Osteoblast (primary cell): Measurements from ENCODE around the gene RPL35A. TPM values are rescaled to one million over a fixed set of nuclear protein-coding genes. Genes with fewer than 3 reads are reported as not detected.

Experiments
- DNase-seq: peaks from one replicate; pipeline ENCODE4 v3.0.0; 2011; ENCODE audit warnings: low spot score, mixed read lengths; ENCODE audit not compliant: insufficient read length; ENCODE audit errors: missing footprints
- H2AFZ ChIP-seq: 2 replicates; pipeline ENCODE4 v1.6.0; 2011; ENCODE audit warnings: mild to moderate bottlenecking, low read length
- H3K27ac ChIP-seq: 2 replicates; pipeline ENCODE4 v1.5.1; 2011; ENCODE audit warnings: mild to moderate bottlenecking, low read depth, low read length, moderate library complexity
- H3K27me3 ChIP-seq: 2 replicates; pipeline ENCODE4 v1.6.0; 2012; ENCODE audit warnings: mild to moderate bottlenecking, control low read depth, inconsistent platforms, low read length, moderate library complexity; ENCODE audit not compliant: insufficient read depth
- H3K36me3 ChIP-seq: 2 replicates; pipeline ENCODE4 v1.5.1; 2011; ENCODE audit warnings: mild to moderate bottlenecking, low read length, control low read depth, moderate library complexity; ENCODE audit not compliant: insufficient read depth
- H3K4me1 ChIP-seq: 2 replicates; pipeline ENCODE4 v1.5.1; 2011; ENCODE audit warnings: mild to moderate bottlenecking, low read length, control low read depth, moderate library complexity; ENCODE audit not compliant: insufficient read depth
- H3K4me2 ChIP-seq: 2 replicates; pipeline ENCODE4 v1.6.0; 2011; ENCODE audit warnings: mild to moderate bottlenecking, low read length; ENCODE audit not compliant: insufficient read depth
- H3K4me3 ChIP-seq: fragments of 200-600 bp; sonication (generic); 3 replicates; pipeline ENCODE4 v1.5.1; 2012; ENCODE audit warnings: mild to moderate bottlenecking, low read length, inconsistent platforms; ENCODE audit not compliant: insufficient read depth
- H3K79me2 ChIP-seq: 2 replicates; pipeline ENCODE4 v1.6.0; 2012; ENCODE audit warnings: mild to moderate bottlenecking, low read length, control low read depth, inconsistent platforms; ENCODE audit not compliant: insufficient read depth
- H3K9me3 ChIP-seq: 2 replicates; pipeline ENCODE4 v1.5.1; 2011; ENCODE audit warnings: low read depth, low read length, control low read depth
- H4K20me1 ChIP-seq: 2 replicates; pipeline ENCODE4 v1.6.0; 2012; ENCODE audit warnings: mild to moderate bottlenecking, low read length, control low read depth; ENCODE audit not compliant: insufficient read depth
- CTCF ChIP-seq: IDR thresholded peaks from 2 replicates; pipeline ENCODE4 v1.5.1; 2011; ENCODE audit warnings: mild to moderate bottlenecking, low read depth, low read length, moderate library complexity; ENCODE audit errors: extremely low read depth
- total RNA-seq: library from RNA; depleted of rRNA; stranded (reverse); fragments of >200 nt; gene quantifications from 2 replicates; pipeline ENCODE4 v1.2.3, GENCODE V29; 2012

The RPL35A gene
- total RNA-seq, result 373 and 450 TPM in 2 replicates

DNA sequence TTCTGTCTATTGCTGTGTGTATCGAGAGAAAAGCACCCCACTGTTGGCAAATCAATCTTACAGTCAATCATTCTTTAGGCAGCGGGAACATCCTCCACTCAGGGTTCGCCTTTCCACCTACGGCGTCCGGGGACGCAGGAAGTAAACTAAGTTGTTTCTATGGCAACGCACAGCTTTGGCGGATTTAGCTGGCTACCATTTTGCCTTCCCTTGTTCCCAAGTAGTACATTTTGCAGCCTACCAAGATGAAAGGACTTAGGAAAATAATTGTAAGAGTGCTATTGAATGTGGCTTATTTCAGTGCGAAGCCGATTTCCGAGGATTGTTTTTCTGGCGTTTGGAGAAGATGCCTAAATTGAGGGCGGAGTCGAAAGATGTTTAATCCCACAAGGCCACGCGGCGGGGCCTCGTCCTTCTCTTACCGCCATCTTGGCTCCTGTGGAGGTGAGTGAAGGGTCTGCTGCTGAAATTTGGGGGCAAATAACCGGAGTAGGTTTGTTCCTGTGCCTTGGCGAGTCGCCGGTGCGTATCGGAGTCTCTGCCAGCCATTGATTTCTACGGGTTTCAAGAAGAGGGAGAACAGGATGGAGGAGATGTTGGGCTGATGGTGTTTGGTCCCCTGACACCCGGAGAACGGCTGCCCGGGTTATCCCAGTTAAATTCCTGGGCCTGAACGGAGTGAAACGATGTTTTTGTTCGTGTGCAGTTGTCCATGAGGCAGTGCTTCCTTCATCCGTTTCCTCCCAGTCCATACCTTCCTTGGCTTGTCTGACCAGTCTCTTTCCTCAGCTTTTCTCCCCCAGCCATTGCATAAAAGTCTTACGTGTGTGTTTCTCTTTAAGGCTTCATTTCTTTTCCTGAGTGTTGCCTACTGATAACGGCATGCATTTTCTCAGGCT lies at the start of gene RPL35A:
Gene RPL35A (plus strand): TSS at position 413 of the 899 bp plus-strand sequence. CDS start 778 bp downstream, outside the sequence.
- peak; percentile 89 for DNase-seq
- Histone ChIP-seq H3K27ac (peak within 1 kb of the TSS; percentile 98), H3K27me3 (no peaks in the 10 kb centered on the region), H3K4me1 (peaks cover 43% of the 10 kb centered on the region), H3K79me2 (peaks cover 48% of the 10 kb centered on the region), H3K36me3 (peaks cover 39% of the 10 kb centered on the region), H3K4me3 (peak within 1 kb of the TSS; percentile 82), H3K9me3 (no peaks in the 10 kb centered on the region), H4K20me1 (peaks cover 36% of the 10 kb centered on the region), H2AFZ (peak within 1 kb of the TSS; percentile 89), H3K4me2 (peak within 1 kb of the TSS; percentile 87)
- no peak for TF ChIP-seq CTCF

DNA sequence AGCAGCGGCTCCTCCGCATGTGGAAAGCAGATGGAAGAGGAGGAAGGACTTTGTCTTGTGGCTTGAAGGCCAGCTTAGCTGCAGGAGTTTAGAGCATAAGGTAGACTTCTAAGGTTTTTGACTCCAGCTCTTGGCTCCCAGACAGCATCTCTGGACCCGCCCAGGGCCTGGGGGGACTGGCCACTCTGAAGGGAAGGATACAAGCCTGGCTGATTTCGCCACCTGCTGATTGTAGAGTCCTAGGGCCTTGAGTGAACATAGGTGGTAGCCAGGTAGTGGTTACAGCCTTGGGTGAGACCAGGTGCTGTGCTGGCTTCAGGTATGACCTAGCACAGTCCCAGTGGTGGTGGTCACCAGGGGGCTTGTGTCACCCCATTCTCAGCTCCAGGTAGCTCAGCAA lies 48.4 kb upstream of the RPL35A start:
- Histone ChIP-seq H3K4me3 (no peak overlapping the region), H3K27ac (no peak overlapping the region), H3K4me2 (no peak overlapping the region), H3K36me3 (no peaks in the 10 kb centered on the region), H3K4me1 (peaks cover 11% of the 10 kb centered on the region), H3K9me3 (no peaks in the 10 kb centered on the region), H2AFZ (no peak overlapping the region), H3K79me2 (no peaks in the 10 kb centered on the region), H4K20me1 (no peaks in the 10 kb centered on the region), H3K27me3 (no peaks in the 10 kb centered on the region)
- no peak for DNase-seq
- TF ChIP-seq CTCF, result no peak

DNA sequence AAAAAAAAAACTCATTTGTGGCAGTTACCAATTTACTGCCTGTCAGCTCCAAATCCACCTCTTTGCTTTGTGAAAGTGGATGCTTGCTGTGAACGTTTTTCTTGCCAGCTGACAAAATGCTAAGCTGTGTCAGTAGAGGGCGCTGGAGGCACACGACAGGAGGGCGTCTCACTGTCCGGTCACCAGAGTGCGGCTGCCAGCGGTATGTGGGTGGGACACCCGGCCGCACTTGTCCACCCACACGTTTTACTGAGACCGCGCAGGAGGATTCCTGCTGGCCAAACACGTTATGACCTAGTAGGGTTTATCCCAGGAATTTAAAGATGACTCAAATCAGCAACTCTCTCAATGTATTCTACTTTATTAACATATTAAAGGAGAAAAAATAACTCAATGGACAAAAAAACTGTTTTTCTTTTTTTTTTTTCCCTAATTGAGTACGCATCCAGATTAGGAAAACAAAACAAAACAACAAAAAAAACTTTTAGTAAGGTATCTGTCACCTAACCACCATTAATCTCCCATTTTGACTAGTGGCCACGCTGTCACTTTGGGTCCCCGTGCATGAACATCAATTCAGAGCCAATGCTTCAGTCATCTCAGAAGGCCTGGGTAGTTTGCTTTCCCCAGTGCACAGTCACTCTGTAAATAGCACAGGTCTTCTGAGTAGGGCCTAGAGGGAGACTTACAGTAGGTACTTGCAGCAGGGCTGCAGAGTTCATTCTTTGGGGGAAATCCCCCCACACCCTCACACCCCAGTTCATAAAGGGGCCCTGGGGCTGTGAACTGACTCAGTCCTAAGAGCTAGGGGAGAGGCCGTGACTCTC lies 43.8 kb upstream of the RPL35A start:
- H2AFZ ChIP-seq, result no peak overlapping the region
- H4K20me1 ChIP-seq, result no peaks in the 10 kb centered on the region
- H3K4me2 ChIP-seq, result peak overlapping the region; percentile 53
- no peaks in the 10 kb centered on the region for H3K79me2 ChIP-seq
- no peaks in the 10 kb centered on the region for H3K9me3 ChIP-seq
- H3K4me3 ChIP-seq, result no peak overlapping the region
- H3K36me3 ChIP-seq, result no peaks in the 10 kb centered on the region
- peak overlapping the region; percentile 74 for H3K27ac ChIP-seq
- peaks cover 19% of the 10 kb centered on the region for H3K4me1 ChIP-seq
- H3K27me3 ChIP-seq, result no peaks in the 10 kb centered on the region
- peak; percentile 92 for DNase-seq
- peak; percentile 99 for TF ChIP-seq CTCF

DNA sequence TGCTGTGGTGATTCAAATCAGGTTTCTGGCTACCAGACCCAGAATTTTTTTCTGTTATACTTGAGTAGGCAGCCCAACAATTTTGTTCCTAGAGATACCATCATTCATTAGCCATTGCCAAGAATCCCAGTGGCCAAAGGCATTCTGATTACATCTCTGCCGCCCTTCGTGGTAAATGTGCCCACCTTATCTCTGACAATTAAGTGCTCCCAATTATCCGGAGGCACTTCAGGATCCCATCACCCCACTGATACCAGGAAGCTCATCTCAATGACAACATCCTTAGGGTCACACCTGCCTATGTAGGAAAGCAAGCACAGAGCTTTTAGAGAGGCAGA lies 43.2 kb upstream of the RPL35A start:
- no peaks in the 10 kb centered on the region for H3K36me3 ChIP-seq
- H3K9me3 ChIP-seq, result no peaks in the 10 kb centered on the region
- no peak for TF ChIP-seq CTCF
- H2AFZ ChIP-seq, result no peak overlapping the region
- no peak overlapping the region for H3K4me2 ChIP-seq
- H3K27ac ChIP-seq, result peak overlapping the region; percentile 74
- no peak overlapping the region for H3K4me3 ChIP-seq
- peaks cover 19% of the 10 kb centered on the region for H3K4me1 ChIP-seq
- H3K27me3 ChIP-seq, result no peaks in the 10 kb centered on the region
- H3K79me2 ChIP-seq, result no peaks in the 10 kb centered on the region
- DNase-seq, result no peak
- H4K20me1 ChIP-seq, result no peaks in the 10 kb centered on the region
